Smooth muscle cell (in vitro differentiated cells): Measurements from ENCODE around the gene BCL6. TPM values are rescaled to one million over a fixed set of nuclear protein-coding genes. Genes with fewer than 3 reads are reported as not detected.

Experiments
- DNase-seq: peaks from one replicate; lab custom pipeline; 2025; ENCODE audit not compliant: unreplicated experiment; lab: John Stamatoyannopoulos, UW
- H2AFZ ChIP-seq: fragments of 200-600 bp; sonication (generic); 2 replicates; pipeline ENCODE4 v1.6.0; 2016; ENCODE audit warnings: antibody characterized with exemption, low read depth, mild to moderate bottlenecking
- H3F3A ChIP-seq: fragments of 200-600 bp; sonication (generic); 2 replicates; pipeline ENCODE4 v1.6.0; 2017; ENCODE audit warnings: antibody characterized with exemption, low read depth
- H3K27ac ChIP-seq: fragments of 200-600 bp; sonication (generic); 2 replicates; pipeline ENCODE4 v1.5.1; 2016; ENCODE audit warnings: low read depth, mild to moderate bottlenecking
- H3K27me3 ChIP-seq: fragments of 200-600 bp; sonication (generic); 2 replicates; pipeline ENCODE4 v1.6.1; 2016; ENCODE audit warnings: low read depth, mild to moderate bottlenecking
- H3K36me3 ChIP-seq: fragments of 200-600 bp; sonication (generic); 2 replicates; pipeline ENCODE4 v1.5.1; 2016; ENCODE audit warnings: low read depth
- H3K4me1 ChIP-seq: fragments of 200-600 bp; sonication (generic); 2 replicates; pipeline ENCODE4 v1.5.1; 2016; ENCODE audit warnings: low read depth
- H3K4me2 ChIP-seq: fragments of 200-600 bp; sonication (generic); 2 replicates; pipeline ENCODE4 v1.6.0; 2016; ENCODE audit warnings: mild to moderate bottlenecking
- H3K4me3 ChIP-seq: fragments of 200-600 bp; sonication (generic); 2 replicates; pipeline ENCODE4 v1.5.1; 2016; ENCODE audit warnings: mild to moderate bottlenecking
- H3K79me2 ChIP-seq: fragments of 200-600 bp; sonication (generic); 2 replicates; pipeline ENCODE4 v1.6.0; 2016; ENCODE audit warnings: low read depth, mild to moderate bottlenecking
- H3K9ac ChIP-seq: fragments of 200-600 bp; sonication (generic); 2 replicates; pipeline ENCODE4 v1.6.0; 2016; ENCODE audit warnings: low read depth
- H3K9me3 ChIP-seq: fragments of 200-600 bp; sonication (generic); replicated peaks from 2 replicates; pipeline ENCODE4 v1.5.1; 2016; ENCODE audit warnings: low read depth
- H4K20me1 ChIP-seq: fragments of 200-600 bp; sonication (generic); 2 replicates; pipeline ENCODE4 v1.6.0; 2016; ENCODE audit warnings: low read depth
- CTCF ChIP-seq: fragments of 200-600 bp; sonication (generic); IDR thresholded peaks from 2 replicates; pipeline ENCODE4 v1.5.1; 2017; ENCODE audit warnings: borderline replicate concordance, mild to moderate bottlenecking, antibody characterized with exemption; ENCODE audit not compliant: insufficient read depth, poor library complexity, severe bottlenecking
- WGBS: methylation state at CpG from one replicate; pipeline ENCODE4 v1.1.7; 2016; ENCODE audit warnings: low lambda C conversion rate; 5-methylcytosine and 5-hydroxymethylcytosine counted together
- polyA plus RNA-seq: library from polyadenylated mRNA; unstranded; fragments of >200 nt; fragmentation: Nextera tagmentation; extraction: Ambion mirVana; gene quantifications from 2 replicates; pipeline ENCODE4 v1.2.1, GENCODE V29; 2016
- total RNA-seq: library from RNA; depleted of rRNA; stranded (reverse); fragments of >200 nt; gene quantifications from 2 replicates; pipeline ENCODE4 v1.2.3, GENCODE V29; 2014

Gene BCL6
- total and polyA plus RNA-seq, 2 experiments from 2014 or later: 18.3 to 39.1 TPM

GRCh38 chr3:187742351-187743171 is 2.7 kb downstream of the BCL6 start:
- peaks cover 6% of the 10 kb centered on the region for H3F3A ChIP-seq
- peaks cover 17% of the 10 kb centered on the region for H3K4me1 ChIP-seq
- peak overlapping the region; percentile 96 for H3K4me3 ChIP-seq
- H2AFZ ChIP-seq: no peak overlapping the region
- H3K9me3 ChIP-seq: no peaks in the 10 kb centered on the region
- H3K27me3 ChIP-seq: no peaks in the 10 kb centered on the region
- peak overlapping the region; percentile 99 for H3K27ac ChIP-seq
- no peak for DNase-seq
- H3K36me3 ChIP-seq: no peaks in the 10 kb centered on the region
- peak overlapping the region; percentile 99 for H3K9ac ChIP-seq
- peaks cover 44% of the 10 kb centered on the region for H3K79me2 ChIP-seq
- TF ChIP-seq CTCF: no peak
- 68% methylated on average over 13 of the region's 13 CpGs for WGBS
- H4K20me1 ChIP-seq: peaks cover 44% of the 10 kb centered on the region
- H3K4me2 ChIP-seq: peak overlapping the region; percentile 99

DNA sequence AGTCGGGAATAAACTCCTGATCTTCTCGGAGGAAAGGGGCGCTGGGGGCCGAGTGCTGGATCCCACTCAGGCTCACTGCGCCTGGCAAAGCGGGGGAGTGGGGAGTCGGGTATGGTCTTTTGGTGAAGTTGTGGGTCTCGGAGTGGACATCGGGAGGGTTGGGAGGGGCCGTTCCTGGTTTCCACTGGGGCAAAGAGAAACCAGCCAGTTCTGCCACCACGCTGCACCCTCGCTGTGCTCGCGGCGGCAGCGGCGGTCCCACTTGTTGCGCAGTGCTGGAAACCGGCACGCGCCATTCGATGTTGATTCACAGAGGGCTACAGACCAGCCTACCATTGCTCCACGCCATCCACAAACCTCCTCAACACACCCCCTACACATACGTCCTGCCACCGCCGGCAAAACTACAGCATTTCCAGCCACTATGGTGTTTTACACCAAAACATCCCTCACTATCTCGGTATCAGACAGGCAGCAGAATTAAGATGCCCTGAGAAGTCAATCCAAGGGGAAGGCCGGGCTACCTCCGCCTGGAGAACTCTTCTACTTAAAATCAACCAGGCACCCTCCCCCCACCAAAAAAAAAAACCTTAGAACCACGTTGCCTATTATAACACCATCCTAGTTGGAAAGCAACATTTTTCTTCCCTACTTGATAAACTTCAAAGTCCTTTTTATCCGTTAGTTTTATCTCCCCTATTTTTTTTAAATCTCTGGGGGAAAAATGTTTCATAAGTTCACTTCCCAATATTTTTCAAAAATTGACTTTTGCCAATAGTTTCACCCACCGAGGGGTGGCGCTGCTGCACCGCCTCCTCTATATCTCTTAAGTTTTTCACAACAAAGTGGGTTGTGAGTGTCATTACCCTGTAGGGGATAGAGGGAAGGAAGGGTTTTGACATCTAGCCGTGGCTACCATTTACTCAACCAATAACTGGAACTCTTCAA is 3.6 kb downstream of the BCL6 start:
- Histone ChIP-seq H3K9me3 (no peaks in the 10 kb centered on the region), H3K79me2 (peaks cover 52% of the 10 kb centered on the region), H3K9ac (peak overlapping the region; percentile 76), H3K4me2 (peak overlapping the region; percentile 99), H3K4me3 (peak overlapping the region; percentile 96), H3K4me1 (peaks cover 13% of the 10 kb centered on the region), H3K36me3 (no peaks in the 10 kb centered on the region), H3K27ac (peak overlapping the region; percentile 99), H3K27me3 (no peaks in the 10 kb centered on the region), H4K20me1 (peaks cover 48% of the 10 kb centered on the region), H2AFZ (no peak overlapping the region), H3F3A (peaks cover 6% of the 10 kb centered on the region)
- DNase-seq: peak; percentile 40
- under 1% methylated on average over 35 of the region's 35 CpGs for WGBS
- TF ChIP-seq CTCF: peak; percentile 96

DNA sequence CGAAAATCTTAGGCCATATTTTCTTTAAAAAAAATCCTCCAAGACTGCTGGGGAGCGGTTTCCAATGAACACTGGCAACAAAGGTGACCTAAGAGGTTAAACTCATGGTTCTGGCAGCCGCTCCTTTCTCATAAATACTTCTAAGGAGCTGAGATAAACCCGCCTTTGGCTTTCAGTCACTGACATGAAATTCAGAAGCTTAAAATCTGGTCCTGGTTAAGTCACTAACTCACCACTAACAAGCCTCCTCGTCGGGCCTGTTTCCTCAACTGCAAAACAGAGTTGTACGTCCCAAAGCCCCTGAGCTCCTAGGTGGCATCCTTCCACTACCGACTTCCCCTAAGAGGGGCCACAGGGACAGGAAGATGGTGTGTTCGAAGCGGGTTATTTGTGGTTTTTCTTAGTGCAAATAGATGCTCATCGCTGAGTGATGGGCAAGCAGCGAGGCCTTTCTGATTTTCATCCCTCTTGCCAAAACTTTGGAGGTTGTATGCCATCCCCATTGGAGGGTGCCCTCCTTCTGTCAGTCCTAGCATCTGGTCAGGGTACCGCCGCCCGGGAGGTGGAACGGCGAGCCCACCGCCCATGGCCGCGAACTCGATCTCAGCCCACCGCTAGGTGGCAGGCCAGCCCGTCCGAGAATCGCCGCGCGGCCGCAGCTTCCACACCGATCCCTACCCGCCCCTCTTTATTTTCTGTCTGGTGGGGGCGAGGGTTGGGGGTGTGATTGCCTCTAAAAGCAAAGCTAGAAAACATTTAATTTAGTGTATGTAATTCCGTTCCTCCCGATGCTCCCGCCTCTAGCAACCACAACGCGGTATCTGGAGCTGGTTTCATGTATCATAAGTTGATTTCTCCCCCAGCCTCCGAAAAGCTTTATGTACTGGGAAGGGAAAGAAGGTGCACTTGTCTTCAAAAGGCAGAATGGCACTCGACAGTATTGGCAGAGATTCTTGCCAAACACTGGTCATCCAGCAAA is 4.6 kb downstream of the BCL6 start:
- 2% methylated on average over 39 of the region's 39 CpGs for WGBS
- Histone ChIP-seq H2AFZ (no peak overlapping the region), H3K4me3 (peak overlapping the region; percentile 96), H3K79me2 (peaks cover 59% of the 10 kb centered on the region), H3K27me3 (no peaks in the 10 kb centered on the region), H3K9me3 (no peaks in the 10 kb centered on the region), H3K36me3 (no peaks in the 10 kb centered on the region), H3K4me1 (peaks cover 15% of the 10 kb centered on the region), H3K27ac (peak overlapping the region; percentile 93), H3F3A (peaks cover 6% of the 10 kb centered on the region), H3K4me2 (peak overlapping the region; percentile 99), H4K20me1 (peaks cover 58% of the 10 kb centered on the region), H3K9ac (peak overlapping the region; percentile 76)
- peak; percentile 78 for TF ChIP-seq CTCF
- DNase-seq: peak; percentile 40
